ENCODE data around the gene NLGN4X.

NLGN4X gene

GRCh38 chrX:6228720-6229119, at the start of gene NLGN4X:
Gene NLGN4X (minus strand): TSS chrX:6228867. CDS start chrX:6151466, 77,401 bp downstream.
- H3K9me3 ChIP-seq (ENCODE audit: control insufficient read depth, low read length): no peaks in the 10 kb centered on the region
- no peak within 1 kb of the TSS for H3K4me3 ChIP-seq (ENCODE audit: low read length)
- no peak within 1 kb of the TSS for H3K9ac ChIP-seq (ENCODE audit: low read length)
- H3K36me3 ChIP-seq (ENCODE audit: control insufficient read depth, insufficient read depth, low read length): no peaks in the 10 kb centered on the region
- H3K27me3 ChIP-seq (ENCODE audit: control insufficient read depth, insufficient read depth, low read length): peaks cover 3% of the 10 kb centered on the region
- H3K4me1 ChIP-seq (ENCODE audit: control insufficient read depth, insufficient read depth, low read length): no peaks in the 10 kb centered on the region

GRCh38 chrX:6266041-6266440, 37.4 kb upstream of the NLGN4X start:
- Histone ChIP-seq H3K9me3 (ENCODE audit: control insufficient read depth, low read length) (no peaks in the 10 kb centered on the region), H3K4me3 (ENCODE audit: low read length) (no peak overlapping the region), H3K4me1 (ENCODE audit: control insufficient read depth, insufficient read depth, low read length) (no peaks in the 10 kb centered on the region), H3K27me3 (ENCODE audit: control insufficient read depth, insufficient read depth, low read length) (no peaks in the 10 kb centered on the region), H3K36me3 (ENCODE audit: control insufficient read depth, insufficient read depth, low read length) (no peaks in the 10 kb centered on the region), H3K9ac (ENCODE audit: low read length) (no peak overlapping the region)

- H3K4me1 ChIP-seq (ENCODE audit: control insufficient read depth, insufficient read depth, low read length): no peaks in the 10 kb centered on the region
- H3K27me3 ChIP-seq (ENCODE audit: control insufficient read depth, insufficient read depth, low read length): no peaks in the 10 kb centered on the region
- no peaks in the 10 kb centered on the region for H3K9me3 ChIP-seq (ENCODE audit: control insufficient read depth, low read length)
- no peak overlapping the region for H3K9ac ChIP-seq (ENCODE audit: low read length)
- no peaks in the 10 kb centered on the region for H3K36me3 ChIP-seq (ENCODE audit: control insufficient read depth, insufficient read depth, low read length)
- no peak overlapping the region for H3K4me3 ChIP-seq (ENCODE audit: low read length)
Measured at GRCh38 chrX:6262959-6263358, 34.3 kb upstream of the NLGN4X start.

GRCh38 chrX:6257025-6257424, 28.4 kb upstream of the NLGN4X start:
- Histone ChIP-seq H3K4me1 (ENCODE audit: control insufficient read depth, insufficient read depth, low read length) (no peaks in the 10 kb centered on the region), H3K36me3 (ENCODE audit: control insufficient read depth, insufficient read depth, low read length) (no peaks in the 10 kb centered on the region), H3K27me3 (ENCODE audit: control insufficient read depth, insufficient read depth, low read length) (no peaks in the 10 kb centered on the region), H3K4me3 (ENCODE audit: low read length) (no peak overlapping the region), H3K9me3 (ENCODE audit: control insufficient read depth, low read length) (no peaks in the 10 kb centered on the region), H3K9ac (ENCODE audit: low read length) (no peak overlapping the region)

GRCh38 chrX:6244666-6245065, 16.0 kb upstream of the NLGN4X start:
- no peaks in the 10 kb centered on the region for H3K36me3 ChIP-seq (ENCODE audit: control insufficient read depth, insufficient read depth, low read length)
- H3K9me3 ChIP-seq (ENCODE audit: control insufficient read depth, low read length): no peaks in the 10 kb centered on the region
- H3K27me3 ChIP-seq (ENCODE audit: control insufficient read depth, insufficient read depth, low read length): no peaks in the 10 kb centered on the region
- H3K4me3 ChIP-seq (ENCODE audit: low read length): no peak overlapping the region
- no peak overlapping the region for H3K9ac ChIP-seq (ENCODE audit: low read length)
- H3K4me1 ChIP-seq (ENCODE audit: control insufficient read depth, insufficient read depth, low read length): no peaks in the 10 kb centered on the region

- no peak overlapping the region for H3K4me3 ChIP-seq (ENCODE audit: low read length)
- H3K9ac ChIP-seq (ENCODE audit: low read length): no peak overlapping the region
- H3K9me3 ChIP-seq (ENCODE audit: control insufficient read depth, low read length): no peaks in the 10 kb centered on the region
- no peaks in the 10 kb centered on the region for H3K27me3 ChIP-seq (ENCODE audit: control insufficient read depth, insufficient read depth, low read length)
- H3K36me3 ChIP-seq (ENCODE audit: control insufficient read depth, insufficient read depth, low read length): no peaks in the 10 kb centered on the region
- H3K4me1 ChIP-seq (ENCODE audit: control insufficient read depth, insufficient read depth, low read length): no peaks in the 10 kb centered on the region
Measured at GRCh38 chrX:6238576-6238975, 9.9 kb upstream of the NLGN4X start.

- no peaks in the 10 kb centered on the region for H3K9me3 ChIP-seq (ENCODE audit: control insufficient read depth, low read length)
- no peaks in the 10 kb centered on the region for H3K36me3 ChIP-seq (ENCODE audit: control insufficient read depth, insufficient read depth, low read length)
- no peak overlapping the region for H3K4me3 ChIP-seq (ENCODE audit: low read length)
- H3K4me1 ChIP-seq (ENCODE audit: control insufficient read depth, insufficient read depth, low read length): no peaks in the 10 kb centered on the region
- H3K27me3 ChIP-seq (ENCODE audit: control insufficient read depth, insufficient read depth, low read length): peaks cover 3% of the 10 kb centered on the region
- no peak overlapping the region for H3K9ac ChIP-seq (ENCODE audit: low read length)
Measured at GRCh38 chrX:6227935-6228334, 732 bp downstream of the NLGN4X start.

- H3K9me3 ChIP-seq (ENCODE audit: control insufficient read depth, low read length): no peaks in the 10 kb centered on the region
- peaks cover 3% of the 10 kb centered on the region for H3K27me3 ChIP-seq (ENCODE audit: control insufficient read depth, insufficient read depth, low read length)
- no peak overlapping the region for H3K9ac ChIP-seq (ENCODE audit: low read length)
- no peaks in the 10 kb centered on the region for H3K36me3 ChIP-seq (ENCODE audit: control insufficient read depth, insufficient read depth, low read length)
- H3K4me1 ChIP-seq (ENCODE audit: control insufficient read depth, insufficient read depth, low read length): no peaks in the 10 kb centered on the region
- no peak overlapping the region for H3K4me3 ChIP-seq (ENCODE audit: low read length)
Measured at GRCh38 chrX:6227453-6227835, 1.2 kb downstream of the NLGN4X start.

GRCh38 chrX:6226596-6227452, 1.8 kb downstream of the NLGN4X start:
- Histone ChIP-seq H3K9ac (ENCODE audit: low read length) (no peak overlapping the region), H3K36me3 (ENCODE audit: control insufficient read depth, insufficient read depth, low read length) (no peaks in the 10 kb centered on the region), H3K4me1 (ENCODE audit: control insufficient read depth, insufficient read depth, low read length) (no peaks in the 10 kb centered on the region), H3K9me3 (ENCODE audit: control insufficient read depth, low read length) (no peaks in the 10 kb centered on the region), H3K27me3 (ENCODE audit: control insufficient read depth, insufficient read depth, low read length) (peaks cover 3% of the 10 kb centered on the region), H3K4me3 (ENCODE audit: low read length) (no peak overlapping the region)

GRCh38 chrX:6225911-6226595, 2.6 kb downstream of the NLGN4X start:
- H3K4me3 ChIP-seq (ENCODE audit: low read length): no peak overlapping the region
- H3K36me3 ChIP-seq (ENCODE audit: control insufficient read depth, insufficient read depth, low read length): no peaks in the 10 kb centered on the region
- H3K4me1 ChIP-seq (ENCODE audit: control insufficient read depth, insufficient read depth, low read length): no peaks in the 10 kb centered on the region
- H3K9me3 ChIP-seq (ENCODE audit: control insufficient read depth, low read length): no peaks in the 10 kb centered on the region
- peaks cover 3% of the 10 kb centered on the region for H3K27me3 ChIP-seq (ENCODE audit: control insufficient read depth, insufficient read depth, low read length)
- no peak overlapping the region for H3K9ac ChIP-seq (ENCODE audit: low read length)

GRCh38 chrX:6225288-6225910, 3.3 kb downstream of the NLGN4X start:
- Histone ChIP-seq H3K9me3 (ENCODE audit: control insufficient read depth, low read length) (no peaks in the 10 kb centered on the region), H3K4me1 (ENCODE audit: control insufficient read depth, insufficient read depth, low read length) (no peaks in the 10 kb centered on the region), H3K9ac (ENCODE audit: low read length) (no peak overlapping the region), H3K36me3 (ENCODE audit: control insufficient read depth, insufficient read depth, low read length) (no peaks in the 10 kb centered on the region), H3K27me3 (ENCODE audit: control insufficient read depth, insufficient read depth, low read length) (peaks cover 3% of the 10 kb centered on the region), H3K4me3 (ENCODE audit: low read length) (no peak overlapping the region)

GRCh38 chrX:6223516-6223915, 5.2 kb downstream of the NLGN4X start:
- Histone ChIP-seq H3K4me1 (ENCODE audit: control insufficient read depth, insufficient read depth, low read length) (no peaks in the 10 kb centered on the region), H3K9me3 (ENCODE audit: control insufficient read depth, low read length) (no peaks in the 10 kb centered on the region), H3K4me3 (ENCODE audit: low read length) (no peak overlapping the region), H3K36me3 (ENCODE audit: control insufficient read depth, insufficient read depth, low read length) (no peaks in the 10 kb centered on the region), H3K27me3 (ENCODE audit: control insufficient read depth, insufficient read depth, low read length) (peaks cover 3% of the 10 kb centered on the region), H3K9ac (ENCODE audit: low read length) (no peak overlapping the region)

Measured in mucosa of stomach (tissue), 1 donor.